ENCODE measurements around the gene GEMIN7.

GRCh38 chr19:45136507-45137178 lies 57.6 kb downstream of the GEMIN7 start:
- TF ChIP-seq CTCF (optimal IDR thresholded peaks at IDR 0.05 in 1 of 3, IDR thresholded peaks at IDR 0.05 in 1 of 3, conservative IDR thresholded peaks at IDR 0.05 in 1 of 3; ENCODE audit: extremely low read depth in 1 of 3, insufficient read depth in 2 of 3, low read length in 3 of 3): no peak
- no peak for TF ChIP-seq EZH2 (IDR thresholded peaks at IDR 0.05; ENCODE audit: low read length)
